H1 (cell line): ENCODE results near the gene MSI2. TPM values are rescaled to one million over a fixed set of nuclear protein-coding genes. Genes with fewer than 3 reads are reported as not detected.

Experiments
- CTCF ChIA-PET: fragments of 300-600 bp; sonication (Branson Sonifier 250); formaldehyde crosslinking; loops from one replicate; lab custom pipeline; 2021; ENCODE audit not compliant: partially characterized antibody; lab: Charles Lee
- POLR2A ChIA-PET: fragments of 300-600 bp; sonication (Branson Sonifier 250); formaldehyde crosslinking; loops from one replicate; lab custom pipeline; 2021; ENCODE audit warnings: inconsistent platforms; ENCODE audit not compliant: partially characterized antibody; lab: Charles Lee
- DNase-seq, 2 experiments: peaks; one replicate each; pipeline versions ENCODE4 v3.0.0 to v3.0.0-alpha.2; 2010 to 2022; ENCODE audit warnings: low spot score in 2 of 2, low read depth in 1 of 2, mixed read lengths in 1 of 2
- FAIRE-seq: peaks from 2 replicates; lab custom pipeline; 2011; peaks lifted over from hg19 to GRCh38; lab: Jason Lieb, UNC
- H2AFZ ChIP-seq: 2 replicates; pipeline ENCODE4 v1.8.1; 2012; ENCODE audit warnings: low read length, inconsistent platforms
- H2AK5ac ChIP-seq: 2 replicates; pipeline ENCODE4 v1.6.1; 2013; ENCODE audit warnings: low read depth, low read length
- H2BK120ac ChIP-seq: replicated peaks from 2 replicates; pipeline ENCODE3; 2013; ENCODE audit warnings: low read depth, low read length, inconsistent platforms
- H2BK12ac ChIP-seq: 2 replicates; pipeline ENCODE4 v1.6.1; 2013; ENCODE audit warnings: low read depth, low read length
- H2BK15ac ChIP-seq: 2 replicates; pipeline ENCODE4 v1.6.1; 2013; ENCODE audit warnings: low read length
- H2BK20ac ChIP-seq: 2 replicates; pipeline ENCODE4 v1.6.1; 2013; ENCODE audit warnings: low read length
- H2BK5ac ChIP-seq: 2 replicates; pipeline ENCODE4 v1.6.1; 2013; ENCODE audit warnings: low read depth, low read length
- H3K14ac ChIP-seq: 2 replicates; pipeline ENCODE4 v1.6.1; 2013; ENCODE audit warnings: inconsistent platforms; ENCODE audit not compliant: insufficient read length
- H3K18ac ChIP-seq: 2 replicates; pipeline ENCODE4 v1.6.1; 2013; ENCODE audit warnings: low read length; ENCODE audit errors: extremely low read depth
- H3K23ac ChIP-seq: 2 replicates; pipeline ENCODE4 v1.6.1; 2013; ENCODE audit warnings: inconsistent platforms; ENCODE audit not compliant: insufficient read length
- H3K23me2 ChIP-seq: 2 replicates; pipeline ENCODE4 v1.6.1; 2013; ENCODE audit warnings: low read depth, low read length
- H3K27ac ChIP-seq: 2 replicates; pipeline ENCODE4 v1.6.1; 2011; ENCODE audit warnings: low read depth, low read length, inconsistent platforms
- H3K27me3 ChIP-seq, 4 experiments: replicated peaks in 1 of 4; 1 replicate in 1 of 4; 2 replicates in 3 of 4; pipeline versions ENCODE4 v1.6.1 to v1.8.1; 2011 to 2013; ENCODE audit warnings: low read length in 3 of 4, mild to moderate bottlenecking in 3 of 4, inconsistent platforms in 2 of 4, mixed read lengths in 2 of 4, moderate library complexity in 1 of 4; ENCODE audit not compliant: control insufficient read depth in 3 of 4, insufficient read depth in 3 of 4; ENCODE audit errors: extremely low read depth in 1 of 4
- H3K36me3 ChIP-seq, 4 experiments: 2 replicates each; pipeline versions ENCODE4 v1.6.1 to v1.8.1; 2011 to 2013; ENCODE audit warnings: mild to moderate bottlenecking in 4 of 4, low read length in 3 of 4, moderate library complexity in 2 of 4, control low read depth in 1 of 4, inconsistent platforms in 1 of 4; ENCODE audit not compliant: insufficient read depth in 4 of 4, control insufficient read depth in 2 of 4
- H3K4ac ChIP-seq: replicated peaks from 2 replicates; pipeline ENCODE3; 2013; ENCODE audit warnings: low read length, low read depth, mixed read lengths, inconsistent platforms; ENCODE audit not compliant: insufficient read length
- H3K4me1 ChIP-seq, 4 experiments: replicated peaks in 1 of 4; 1 replicate in 1 of 4; 2 replicates in 3 of 4; pipeline versions ENCODE4 v1.6.1 to v1.8.1; 2011 to 2013; ENCODE audit warnings: low read length in 3 of 4, inconsistent platforms in 2 of 4, mixed read lengths in 1 of 4; ENCODE audit not compliant: insufficient read depth in 4 of 4, control insufficient read depth in 3 of 4
- H3K4me2 ChIP-seq, 2 experiments: 2 replicates each; pipeline versions ENCODE4 v1.6.1 to v1.8.1; 2011 to 2013; ENCODE audit warnings: low read depth in 2 of 2, low read length in 2 of 2, control low read depth in 1 of 2, inconsistent platforms in 1 of 2, mild to moderate bottlenecking in 1 of 2; ENCODE audit not compliant: insufficient read depth in 1 of 2
- H3K4me3 ChIP-seq, 4 experiments: fragments of 200-600, 300-600 bp in 1 of 4; sonication (generic), shearing (Covaris generic), sonication (Bioruptor Twin) in 1 of 4; 2 replicates each; pipeline versions ENCODE4 v1.5.1 to v1.8.1; 2011 to 2016; ENCODE audit warnings: low read length in 4 of 4, low read depth in 3 of 4, control low read depth in 2 of 4, inconsistent platforms in 2 of 4, mild to moderate bottlenecking in 2 of 4, mixed read lengths in 1 of 4, moderate library complexity in 1 of 4; ENCODE audit not compliant: insufficient read depth in 2 of 4; ENCODE audit errors: extremely low read depth in 1 of 4
- H3K56ac ChIP-seq: replicated peaks from 2 replicates; pipeline ENCODE3; 2013; ENCODE audit warnings: low read depth, mild to moderate bottlenecking, mixed read lengths, low read length, inconsistent platforms; ENCODE audit not compliant: insufficient read length
- H3K79me1 ChIP-seq: 2 replicates; pipeline ENCODE4 v1.6.1; 2013; ENCODE audit warnings: low read depth, low read length, control low read depth
- H3K79me2 ChIP-seq, 2 experiments: 2 replicates each; pipeline versions ENCODE4 v1.6.1 to v1.8.1; 2012 to 2013; ENCODE audit warnings: low read length in 2 of 2, mild to moderate bottlenecking in 2 of 2, inconsistent platforms in 1 of 2; ENCODE audit not compliant: insufficient read depth in 2 of 2, control insufficient read depth in 1 of 2
- H3K9ac ChIP-seq, 4 experiments: replicated peaks in 1 of 4; 1 replicate in 1 of 4; 2 replicates in 3 of 4; pipeline versions ENCODE4 v1.6.1 to v1.8.1; 2011 to 2013; ENCODE audit warnings: low read depth in 3 of 4, low read length in 3 of 4, control low read depth in 2 of 4, mild to moderate bottlenecking in 2 of 4, moderate library complexity in 2 of 4, inconsistent platforms in 1 of 4; ENCODE audit errors: extremely low read depth in 1 of 4
- H3K9me3 ChIP-seq, 2 experiments: 2 replicates each; pipeline versions ENCODE4 v1.6.1 to v1.8.1; 2012 to 2013; ENCODE audit warnings: mild to moderate bottlenecking in 2 of 2, moderate library complexity in 2 of 2, control low read depth in 1 of 2, inconsistent platforms in 1 of 2, low read depth in 1 of 2, low read length in 1 of 2, mixed read lengths in 1 of 2; ENCODE audit not compliant: insufficient read depth in 2 of 2
- H4K20me1 ChIP-seq, 2 experiments: replicated peaks in 1 of 2; 2 replicates each; pipeline versions ENCODE3 to v1.8.1; 2011 to 2013; ENCODE audit warnings: inconsistent platforms in 2 of 2, low read length in 2 of 2, mild to moderate bottlenecking in 1 of 2; ENCODE audit not compliant: insufficient read depth in 2 of 2, control insufficient read depth in 1 of 2
- H4K5ac ChIP-seq: 2 replicates; pipeline ENCODE4 v1.6.1; 2013; ENCODE audit warnings: low read length, low read depth, mixed read lengths, inconsistent platforms; ENCODE audit not compliant: insufficient read length
- H4K8ac ChIP-seq: 2 replicates; pipeline ENCODE4 v1.8.0; 2013; ENCODE audit warnings: mild to moderate bottlenecking, moderate library complexity, low read length, inconsistent platforms; ENCODE audit not compliant: insufficient read depth; ENCODE audit errors: extremely low read depth
- H4K91ac ChIP-seq: replicated peaks from 2 replicates; pipeline ENCODE3; 2013; ENCODE audit warnings: low read length, mixed read lengths, inconsistent platforms; ENCODE audit not compliant: insufficient read length
- BACH1 ChIP-seq: IDR thresholded peaks from 2 replicates; pipeline ENCODE4 v1.6.1; 2012; ENCODE audit warnings: low read length, improper control_type of control experiment
- CTCF ChIP-seq, 3 experiments: IDR thresholded peaks; 1 replicate in 2 of 3; 2 replicates in 1 of 3; pipeline versions ENCODE4 v1.5.1 to v1.6.1; 2011; ENCODE audit warnings: low read length in 3 of 3, mild to moderate bottlenecking in 3 of 3, inconsistent platforms in 2 of 3, low read depth in 1 of 3, moderate library complexity in 1 of 3; ENCODE audit not compliant: insufficient read depth in 1 of 3; ENCODE audit errors: control extremely low read depth in 1 of 3
- EZH2 ChIP-seq: fragments of 200-600 bp; sonication (generic); IDR thresholded peaks from 2 replicates; pipeline ENCODE4 v1.7.1; 2012; ENCODE audit warnings: low read depth, mild to moderate bottlenecking, moderate library complexity, low read length, inconsistent platforms; ENCODE audit not compliant: severe bottlenecking
- KDM1A ChIP-seq: fragments of 200-600, 300-600 bp; sonication (generic); IDR thresholded peaks from 2 replicates; pipeline ENCODE4 v1.7.1; 2016; ENCODE audit warnings: mild to moderate bottlenecking, low read length, borderline replicate concordance
- KDM5A ChIP-seq: fragments of 200-600 bp; IDR thresholded peaks from 2 replicates; pipeline ENCODE4 v1.7.1; 2012; ENCODE audit warnings: mild to moderate bottlenecking, low read length, inconsistent platforms, mixed read lengths
- MAFK ChIP-seq: IDR thresholded peaks from 2 replicates; pipeline ENCODE4 v1.6.1; 2012; ENCODE audit warnings: low read depth, mild to moderate bottlenecking, improper control_type of control experiment, low read length
- POLR2A ChIP-seq, 2 experiments: IDR thresholded peaks; 1 replicate in 1 of 2; 2 replicates in 1 of 2; pipeline ENCODE4 v1.6.1; 2011; ENCODE audit warnings: low read depth in 2 of 2, low read length in 2 of 2, mild to moderate bottlenecking in 2 of 2; ENCODE audit errors: control extremely low read depth in 1 of 2
- POLR2AphosphoS5 ChIP-seq: IDR thresholded peaks from 2 replicates; pipeline ENCODE4 v1.6.1; 2011; ENCODE audit warnings: low read depth, low read length
- SP1 ChIP-seq: IDR thresholded peaks from 2 replicates; pipeline ENCODE4 v1.6.1; 2011; ENCODE audit warnings: low read depth, low read length
- SP4 ChIP-seq: IDR thresholded peaks from 2 replicates; pipeline ENCODE4 v1.6.1; 2012; ENCODE audit warnings: low read length, inconsistent platforms
- TAF7 ChIP-seq: optimal IDR thresholded peaks from 2 replicates; pipeline ENCODE3; 2011; ENCODE audit warnings: low read depth, mild to moderate bottlenecking, inconsistent platforms, low read length, moderate library complexity, borderline replicate concordance
- WGBS, 2 experiments: shearing (Covaris generic) in 1 of 2; methylation state at CpG; one replicate each; pipeline versions ENCODE4 v1.1.6 to v1.1.7; 2013 to 2015; ENCODE audit warnings: low lambda C conversion rate in 2 of 2, mixed read lengths in 2 of 2, inconsistent platforms in 1 of 2, low coverage in 1 of 2, missing lambda C conversion rate in 1 of 2; ENCODE audit not compliant: insufficient replicate concordance in 2 of 2, insufficient coverage in 1 of 2, insufficient read length in 1 of 2; ENCODE audit errors: extremely low coverage in 1 of 2, missing lambda C conversion rate in 1 of 2; 5-methylcytosine and 5-hydroxymethylcytosine counted together
- polyA plus RNA-seq, 7 experiments: library from polyadenylated mRNA; depleted of rRNA in 3 of 7; stranded (reverse) in 5 of 7; unstranded in 2 of 7; fragments of >200 nt in 5 of 7; fragments of 200-250 nt in 2 of 7; gene quantifications; 1 replicate in 5 of 7; 2 replicates in 1 of 7; 4 replicates in 1 of 7; pipeline versions ENCODE4 v1.2.1 to v1.2.3, GENCODE V29; 2011 to 2013; ENCODE audit warnings: missing spikeins in 2 of 7, mixed read lengths in 2 of 7
- total RNA-seq: library from RNA; stranded (reverse); fragmentation: NEBNext Ultra II Directional; extraction: Animal tissue kit (Norgen Biotek cat#: 25700); gene quantifications from 2 replicates; pipeline ENCODE4 v1.2.1, GENCODE V29; 2021
- TF ChIP-seq, protein P1 (sequence below): IDR thresholded peaks from 2 replicates; pipeline ENCODE4 v1.6.1; 2012; ENCODE audit warnings: inconsistent platforms

MSI2 gene
- total and polyA plus RNA-seq, 2 of the 8 experiments (the other 6 are each of a cell fraction or from before 2014, with no cell fraction given) = 36.7 to 80.6 TPM

DNA sequence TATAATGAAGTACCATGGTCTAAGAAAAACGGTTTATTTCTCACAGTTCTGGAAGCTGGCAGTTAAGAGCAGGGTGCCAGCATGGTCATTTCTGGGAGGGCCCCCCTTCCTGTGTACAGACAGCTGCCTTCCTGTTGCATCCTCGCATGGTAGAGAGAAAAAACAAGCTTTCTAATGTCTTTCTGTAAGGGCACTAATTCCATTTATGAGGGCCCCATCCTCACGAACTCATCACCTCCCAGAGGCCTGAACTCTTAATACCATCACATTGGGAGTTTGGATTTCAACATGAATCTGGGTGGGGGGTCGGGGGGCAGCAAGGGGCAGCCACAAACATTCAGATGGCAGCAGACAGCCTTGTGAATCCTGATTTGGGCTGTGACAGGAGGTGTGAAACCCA is 339.1 kb downstream of the MSI2 start:
- no peaks in the 10 kb centered on the region; a peak in 1 of 8 replicates for H3K36me3 ChIP-seq
- peaks cover 2 to 4% of the 10 kb centered on the region in 2 experiments for H4K20me1 ChIP-seq
- no peak overlapping the region for H2BK20ac ChIP-seq
- no peak overlapping the region for H3K4me3 ChIP-seq
- H2BK12ac ChIP-seq = no peak overlapping the region
- no peak overlapping the region for H2BK120ac ChIP-seq
- no peak overlapping the region for H3K4ac ChIP-seq
- no peak overlapping the region for H3K23ac ChIP-seq
- no peaks in the 10 kb centered on the region for H3K23me2 ChIP-seq
- H2AK5ac ChIP-seq = no peak overlapping the region
- H3K4me1 ChIP-seq = peaks cover 0 to 3% (median 1%) of the 10 kb centered on the region in 4 experiments; a peak in 1 of 7 replicates
- H2AFZ ChIP-seq = no peak overlapping the region
- ChIA-PET CTCF (interaction anchor here (0.7 to 2.5 kb wide), 11 partner anchors 8 to 466 kb away, joined by 3 to 8 read pairs (median 4); no protein-coding TSS in a partner anchor), POLR2A (interaction anchor here (1.3 kb wide), 1 partner anchor 11 kb away, joined by 3 read pairs; no protein-coding TSS in a partner anchor)
- H3K27ac ChIP-seq = no peak overlapping the region
- no peak overlapping the region; a peak in 1 of 7 replicates for H3K9ac ChIP-seq
- H4K8ac ChIP-seq = no peak overlapping the region
- no peaks in the 10 kb centered on the region for H3K79me2 ChIP-seq
- H3K18ac ChIP-seq = no peak overlapping the region
- no peak overlapping the region for H3K56ac ChIP-seq
- no peak for DNase-seq
- H3K79me1 ChIP-seq = no peaks in the 10 kb centered on the region
- H4K91ac ChIP-seq = no peak overlapping the region
- FAIRE-seq = no peak
- no peak overlapping the region for H4K5ac ChIP-seq
- H3K9me3 ChIP-seq = no peaks in the 10 kb centered on the region
- no peak overlapping the region for H3K14ac ChIP-seq
- H3K27me3 ChIP-seq = no peaks in the 10 kb centered on the region
- WGBS, 2 experiments = 83% methylated on average over 4 of the region's 4 CpGs; no CpG with 5 or more reads in 1 of the 2 experiments
- H2BK5ac ChIP-seq = no peak overlapping the region
- H3K4me2 ChIP-seq = no peak overlapping the region
- no peak overlapping the region for H2BK15ac ChIP-seq
- TF ChIP-seq MAFK = no peak
- TF ChIP-seq TAF7 = no peak
- no peak for TF ChIP-seq EZH2
- TF ChIP-seq KDM1A = no peak
- TF ChIP-seq, protein P1, sequence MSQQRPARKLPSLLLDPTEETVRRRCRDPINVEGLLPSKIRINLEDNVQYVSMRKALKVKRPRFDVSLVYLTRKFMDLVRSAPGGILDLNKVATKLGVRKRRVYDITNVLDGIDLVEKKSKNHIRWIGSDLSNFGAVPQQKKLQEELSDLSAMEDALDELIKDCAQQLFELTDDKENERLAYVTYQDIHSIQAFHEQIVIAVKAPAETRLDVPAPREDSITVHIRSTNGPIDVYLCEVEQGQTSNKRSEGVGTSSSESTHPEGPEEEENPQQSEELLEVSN = no peak
- TF ChIP-seq POLR2A (IDR thresholded peaks at IDR 0.05; ENCODE audit: control extremely low read depth in 1 of 2, low read depth in 2 of 2, low read length in 2 of 2) = no peak
- no peak for TF ChIP-seq POLR2AphosphoS5
- TF ChIP-seq KDM5A = no peak
- TF ChIP-seq SP4 = no peak
- TF ChIP-seq SP1 = no peak
- no peak for TF ChIP-seq CTCF (IDR thresholded peaks at IDR 0.05; ENCODE audit: control extremely low read depth in 1 of 3, insufficient read depth in 1 of 3, low read depth in 1 of 3, low read length in 3 of 3)
- TF ChIP-seq BACH1 = no peak
